GM19193 (cell line): ENCODE measurements around the gene ZCCHC7.

Experiments used
- POLR2A ChIP-seq: IDR thresholded peaks from 4 replicates; pipeline ENCODE4 v1.6.1; 2011; ENCODE audit not compliant: insufficient read depth, insufficient read length; ENCODE audit errors: extremely low read depth

Gene ZCCHC7

DNA sequence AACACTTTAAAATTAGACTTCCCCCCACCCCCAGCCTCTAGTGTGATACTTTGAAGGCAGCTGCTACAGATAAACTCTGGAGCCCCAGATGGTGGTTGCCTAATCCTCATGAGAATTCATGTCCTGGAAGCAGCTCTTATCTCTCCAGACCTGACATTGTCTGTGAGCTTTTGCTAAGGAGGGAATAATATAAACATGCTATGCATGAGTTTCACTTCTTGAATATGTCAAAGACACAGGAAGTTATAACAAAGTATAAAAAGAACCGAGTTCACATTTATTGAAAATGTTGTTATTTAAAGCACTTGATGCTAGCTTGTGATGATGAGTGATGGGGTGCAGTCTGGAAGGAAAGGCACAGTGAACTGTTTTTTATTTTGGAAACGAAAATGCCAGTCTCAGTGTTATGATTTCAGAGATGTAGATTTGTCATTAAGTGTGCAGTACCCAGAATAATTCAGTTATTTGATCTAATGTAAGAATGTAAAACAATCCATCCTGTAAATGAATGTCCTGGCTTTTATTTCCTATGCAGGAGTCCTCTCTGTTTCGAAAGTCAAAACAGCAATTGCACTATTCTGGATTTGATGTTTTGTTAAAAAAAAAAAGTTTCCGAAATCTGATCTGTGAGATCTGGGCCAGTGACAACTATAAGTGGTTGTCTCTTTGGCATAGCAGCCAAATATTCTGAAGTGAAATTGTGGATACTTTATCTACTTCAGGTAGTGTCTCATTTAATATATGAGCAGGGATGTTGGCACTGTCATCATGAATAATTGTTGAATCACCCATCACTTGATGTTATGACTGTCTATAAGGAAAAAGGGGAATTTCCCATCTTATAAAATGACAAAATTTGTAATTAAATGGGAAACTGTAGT lies 77.0 kb downstream of the ZCCHC7 start:
- TF ChIP-seq POLR2A = no peak

DNA sequence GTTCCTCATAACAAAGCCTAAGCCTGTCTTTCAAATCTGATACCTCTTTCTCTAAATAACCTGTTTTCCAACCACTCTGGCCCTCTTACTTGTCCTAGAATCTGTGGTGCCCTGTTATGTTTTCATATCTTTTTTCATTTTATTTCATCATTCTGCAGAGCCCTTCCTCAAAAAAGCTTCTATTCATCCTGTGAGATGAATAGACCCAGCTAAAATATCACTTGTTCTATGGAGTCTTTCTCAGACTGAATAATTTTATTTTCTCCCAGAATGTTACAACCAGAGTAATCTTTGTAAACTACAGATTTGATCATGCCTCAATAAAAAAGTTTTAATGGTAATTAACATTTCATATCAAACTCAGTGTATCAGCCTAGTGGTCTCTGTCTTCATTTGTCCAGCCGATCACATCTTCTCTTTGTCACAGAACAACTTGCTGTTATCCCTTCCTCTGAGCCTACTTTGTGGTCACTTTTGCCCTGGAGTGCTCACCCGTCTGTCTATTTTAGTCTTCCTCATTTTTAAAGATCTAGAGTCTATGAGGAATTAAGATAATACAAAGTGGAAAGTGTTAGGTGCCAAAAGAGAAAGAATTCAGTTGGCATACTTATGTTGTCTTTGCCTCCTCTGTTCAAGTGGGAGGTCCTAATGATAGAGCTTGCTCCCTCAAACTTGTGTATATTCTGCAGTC lies 77.8 kb downstream of the ZCCHC7 start:
- TF ChIP-seq POLR2A = no peak

DNA sequence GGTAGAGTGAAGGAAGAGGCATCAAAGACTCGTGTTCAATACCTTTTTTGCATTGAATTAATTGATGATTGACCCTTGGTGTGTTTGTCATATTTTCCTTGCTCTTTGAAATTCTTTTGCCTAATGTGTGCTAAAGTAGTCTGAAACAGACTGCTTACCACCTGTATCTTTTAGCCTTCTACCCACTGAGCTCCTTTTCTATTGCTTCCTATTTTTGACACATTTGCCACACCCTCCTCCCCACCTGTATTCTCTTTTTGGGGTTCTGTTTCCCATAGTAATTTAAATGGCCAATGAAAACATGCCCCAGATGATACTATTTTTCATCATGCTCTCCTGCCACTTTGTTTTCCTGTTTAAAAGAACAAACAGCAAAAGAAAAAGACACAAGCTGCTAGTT lies 78.5 kb downstream of the ZCCHC7 start:
- no peak for TF ChIP-seq POLR2A

DNA sequence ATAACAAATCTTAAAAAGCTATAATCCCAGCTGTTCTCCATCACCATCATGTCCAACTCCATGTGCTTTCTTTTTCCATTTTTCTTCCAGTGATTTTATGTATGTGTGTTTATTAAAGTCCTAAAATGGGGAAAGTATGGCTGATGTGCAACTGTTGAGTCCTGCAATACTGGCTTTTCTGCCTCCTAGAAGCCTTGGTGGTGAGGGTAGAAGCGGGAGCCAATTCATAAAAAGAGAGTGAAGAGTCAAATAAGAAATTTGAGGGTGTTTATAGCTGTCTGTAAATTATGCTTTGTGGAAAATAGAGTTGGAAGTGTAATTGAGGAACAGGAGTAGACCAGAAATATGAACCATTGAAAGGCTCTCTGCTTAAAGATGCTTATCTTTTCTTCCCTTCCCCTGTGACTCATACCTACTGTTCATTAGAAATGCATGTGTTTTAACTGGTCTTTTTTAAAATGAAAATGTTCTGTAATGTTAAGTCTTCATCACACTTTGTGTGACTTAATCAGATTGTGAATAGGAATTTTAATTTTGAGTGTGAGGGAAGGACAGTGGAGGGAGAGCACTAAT lies 80.1 kb downstream of the ZCCHC7 start:
- TF ChIP-seq POLR2A = no peak

DNA sequence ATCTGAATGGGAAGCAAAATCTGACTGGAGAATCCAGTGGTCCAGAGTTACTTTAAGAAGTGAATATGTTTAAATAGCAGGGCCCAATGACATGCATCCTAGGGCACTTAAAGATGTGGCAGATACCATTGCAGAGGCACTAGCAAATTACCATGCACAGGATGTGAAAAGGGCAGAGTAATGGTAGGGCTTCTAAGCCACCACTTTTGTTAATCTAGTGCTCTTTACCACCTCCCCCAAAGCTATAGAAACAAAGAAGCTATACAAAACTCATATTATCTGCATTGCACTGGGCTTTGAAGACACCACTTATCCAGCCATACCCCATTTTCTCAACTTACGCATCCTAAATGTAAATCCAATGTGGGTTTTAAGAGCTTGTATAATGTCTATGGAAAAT lies 81.2 kb downstream of the ZCCHC7 start:
- TF ChIP-seq POLR2A = no peak

DNA sequence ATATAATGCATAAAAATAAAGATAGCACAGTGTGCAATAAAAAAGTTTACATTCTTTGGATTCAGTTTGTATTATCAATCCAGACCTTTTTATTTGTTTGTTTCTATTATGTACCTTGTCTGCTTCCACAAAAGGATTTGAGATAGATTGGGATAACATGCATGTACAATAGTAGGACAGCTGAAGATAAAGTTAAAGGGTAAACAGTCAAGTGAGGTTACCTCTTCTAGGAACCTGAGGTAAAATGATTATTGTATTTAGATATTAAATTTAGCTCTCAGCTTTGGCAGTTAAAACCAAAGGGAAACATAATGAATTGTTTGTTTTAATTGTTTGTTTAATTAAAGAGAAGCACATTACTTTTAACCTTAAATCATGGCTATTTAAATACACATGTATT lies 81.7 kb downstream of the ZCCHC7 start:
- no peak for TF ChIP-seq POLR2A

DNA sequence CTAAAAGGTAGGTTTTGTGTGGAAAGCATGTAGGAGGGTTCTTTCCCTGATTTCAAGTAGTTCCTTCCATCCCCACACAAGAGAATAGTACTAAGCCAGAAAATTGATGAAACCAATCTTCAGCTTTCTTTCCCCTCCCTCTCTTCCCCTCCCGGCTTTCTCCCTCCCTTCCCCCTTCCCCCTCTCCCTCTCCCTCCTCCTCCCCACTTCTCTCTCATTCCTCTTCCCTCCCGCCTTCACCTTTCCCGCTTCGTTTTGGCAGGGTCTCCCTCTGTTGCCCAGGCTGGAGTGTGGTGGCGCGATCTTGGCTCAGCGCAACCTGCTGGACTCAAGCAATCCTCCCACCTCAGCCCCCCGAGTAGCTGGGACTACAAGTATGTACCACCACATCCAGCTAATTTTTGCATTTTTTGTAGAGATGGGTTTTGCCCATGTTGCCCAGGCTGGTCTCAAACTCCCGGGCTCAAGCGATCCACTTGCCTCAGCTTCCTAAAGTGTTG lies 85.8 kb downstream of the ZCCHC7 start:
- TF ChIP-seq POLR2A = no peak

DNA sequence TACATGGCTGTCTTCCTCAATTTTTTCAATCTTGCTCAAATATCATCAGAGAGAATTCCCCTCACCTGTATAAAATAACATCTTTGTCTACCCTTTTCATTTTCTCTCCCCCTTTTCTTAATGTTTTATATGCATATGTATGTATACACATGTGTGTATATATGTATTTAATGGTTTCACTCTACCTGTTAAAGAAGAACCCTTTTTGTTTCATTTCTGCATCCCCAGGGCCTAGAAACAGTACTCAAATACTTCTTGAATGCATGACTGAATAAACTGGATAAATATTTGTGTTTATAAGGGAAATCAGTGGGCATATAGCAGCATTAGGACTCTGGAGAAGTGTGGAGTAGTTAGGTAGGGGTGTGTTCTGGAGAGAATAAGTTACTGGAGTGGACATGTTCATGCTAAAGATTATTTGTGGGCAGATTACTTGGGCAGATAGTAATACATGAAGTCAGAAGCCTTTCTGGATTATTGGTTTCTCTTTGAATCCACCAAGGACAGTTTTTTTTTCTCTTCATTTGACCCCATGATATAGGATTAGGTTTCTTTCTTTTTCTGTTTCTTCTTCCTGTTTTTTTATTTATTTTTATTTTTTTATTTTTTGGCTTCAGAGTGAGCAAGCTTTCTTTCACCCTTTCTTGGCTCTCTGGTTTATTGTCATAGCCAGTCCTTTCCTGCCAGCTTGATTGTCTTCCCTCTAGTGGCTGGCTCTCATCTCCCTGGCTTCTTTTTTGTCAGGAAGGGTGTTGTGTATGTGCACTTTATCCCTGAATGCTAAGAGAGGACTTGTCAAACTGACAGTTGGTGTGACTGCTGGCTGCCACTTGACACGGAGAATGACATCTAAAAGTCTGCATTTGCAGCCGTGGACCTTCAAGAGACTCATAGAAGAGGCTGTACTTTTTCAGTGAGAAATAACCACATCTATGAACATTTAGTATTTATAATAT lies 89.3 kb downstream of the ZCCHC7 start:
- no peak for TF ChIP-seq POLR2A

DNA sequence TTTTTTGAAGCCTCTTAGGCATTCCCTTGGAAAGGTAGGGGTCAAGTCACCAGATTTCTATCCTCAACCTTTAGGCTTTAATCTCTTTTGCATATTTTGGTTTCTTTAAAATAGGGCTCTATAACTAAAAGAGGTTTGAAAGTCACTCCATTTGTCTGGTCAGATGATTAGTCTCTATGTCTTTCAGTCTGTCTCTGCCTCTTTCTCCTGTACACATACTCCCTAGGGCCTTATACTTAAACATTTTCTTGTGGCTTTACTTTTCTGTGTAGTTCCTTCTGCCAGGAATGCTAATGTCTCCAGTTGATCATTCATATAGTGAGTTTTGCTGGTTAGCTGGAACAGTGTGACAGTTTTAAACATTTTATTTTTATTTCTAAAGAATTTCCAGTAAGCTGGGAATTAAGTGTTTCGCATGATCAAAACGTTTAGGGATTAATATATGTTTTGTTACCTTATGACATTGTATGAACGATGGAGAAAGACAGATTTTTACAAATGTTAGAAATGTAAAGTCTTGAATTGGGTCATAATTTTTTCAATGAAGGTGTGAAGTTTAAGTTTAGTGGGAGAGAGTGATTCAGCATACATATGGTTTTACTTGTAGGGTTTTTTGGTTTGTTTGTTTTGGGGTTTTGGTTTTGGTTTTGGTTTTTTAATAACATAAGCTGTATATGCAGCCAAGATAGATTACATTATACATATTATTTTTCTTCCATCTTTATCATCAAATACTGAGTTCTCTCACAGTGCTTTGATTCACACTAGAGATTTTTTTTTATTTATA lies 90.6 kb downstream of the ZCCHC7 start:
- TF ChIP-seq POLR2A = no peak

DNA sequence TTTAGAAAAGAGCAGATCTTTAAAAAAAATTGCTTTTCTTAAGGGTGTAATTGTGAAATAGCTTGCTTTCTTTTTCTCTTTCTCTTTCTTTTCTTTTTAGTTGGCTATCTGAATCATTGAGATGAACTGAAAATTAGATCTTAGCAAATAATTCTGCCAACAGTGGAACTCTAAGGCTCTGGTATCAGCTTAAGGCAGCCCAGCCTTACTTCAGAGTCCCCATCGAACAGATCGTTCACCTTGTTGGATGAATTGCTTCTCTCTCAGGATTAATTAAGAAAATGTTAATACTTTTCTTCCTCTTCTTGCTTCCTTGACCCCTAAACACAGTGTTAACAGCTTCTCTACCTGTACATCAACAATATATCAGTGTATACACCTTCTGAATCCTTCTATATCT lies 92.1 kb downstream of the ZCCHC7 start:
- TF ChIP-seq POLR2A = no peak

DNA sequence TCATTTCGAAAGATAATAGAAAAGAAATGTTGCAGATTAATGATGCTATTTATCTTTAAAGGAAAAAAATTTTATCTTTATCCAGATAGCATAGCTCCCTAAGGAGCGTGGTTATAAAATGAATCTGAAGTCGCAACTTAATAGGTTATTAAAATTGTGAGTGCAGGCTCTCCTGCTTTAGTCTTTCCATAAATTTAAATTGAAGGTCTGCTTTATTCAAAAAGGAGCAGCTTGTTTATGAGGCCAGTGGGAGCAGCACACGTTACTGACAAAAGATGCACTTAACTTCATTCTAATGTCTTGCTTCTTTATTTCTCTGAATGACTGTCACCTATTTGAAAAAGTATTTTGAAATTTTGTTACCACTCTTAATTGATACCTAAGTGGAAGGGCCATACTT lies 95.0 kb downstream of the ZCCHC7 start:
- no peak for TF ChIP-seq POLR2A

DNA sequence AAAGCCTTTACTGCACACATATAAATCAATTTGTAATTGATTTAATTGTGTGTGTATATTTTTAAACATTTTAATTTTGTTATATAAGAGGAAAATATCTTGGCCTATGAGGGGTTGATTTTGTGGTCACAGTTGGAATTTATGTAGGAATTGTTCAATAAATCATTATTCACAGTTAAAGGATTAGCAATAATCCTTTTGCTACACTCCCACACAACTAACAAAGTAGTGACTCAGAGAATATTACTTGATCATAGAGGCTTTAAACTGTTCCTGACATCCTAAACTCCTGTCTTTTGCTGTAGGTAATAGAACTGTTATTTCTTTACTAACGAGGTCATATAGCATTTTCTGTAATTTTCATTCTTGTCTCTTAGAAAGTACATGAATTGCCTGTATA lies 95.5 kb downstream of the ZCCHC7 start:
- TF ChIP-seq POLR2A = no peak

DNA sequence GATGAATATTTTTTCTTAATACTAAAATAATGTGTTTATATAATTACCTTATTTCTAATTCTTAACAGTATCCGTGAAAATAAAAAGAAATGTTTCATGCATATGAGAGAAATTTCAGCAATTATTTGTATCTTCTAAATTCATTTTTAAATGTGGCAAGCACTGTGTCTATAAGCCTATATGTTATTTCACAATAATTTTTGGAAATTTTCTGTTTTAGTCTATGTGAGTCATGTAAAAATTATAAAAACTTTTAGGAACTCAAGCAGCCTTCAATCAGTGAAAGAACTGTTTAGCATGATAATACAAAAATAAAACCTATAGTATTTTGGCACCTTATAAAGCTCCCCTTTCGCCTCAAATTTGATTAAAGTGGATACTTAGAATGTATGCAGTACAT lies 96.8 kb downstream of the ZCCHC7 start:
- TF ChIP-seq POLR2A = no peak

DNA sequence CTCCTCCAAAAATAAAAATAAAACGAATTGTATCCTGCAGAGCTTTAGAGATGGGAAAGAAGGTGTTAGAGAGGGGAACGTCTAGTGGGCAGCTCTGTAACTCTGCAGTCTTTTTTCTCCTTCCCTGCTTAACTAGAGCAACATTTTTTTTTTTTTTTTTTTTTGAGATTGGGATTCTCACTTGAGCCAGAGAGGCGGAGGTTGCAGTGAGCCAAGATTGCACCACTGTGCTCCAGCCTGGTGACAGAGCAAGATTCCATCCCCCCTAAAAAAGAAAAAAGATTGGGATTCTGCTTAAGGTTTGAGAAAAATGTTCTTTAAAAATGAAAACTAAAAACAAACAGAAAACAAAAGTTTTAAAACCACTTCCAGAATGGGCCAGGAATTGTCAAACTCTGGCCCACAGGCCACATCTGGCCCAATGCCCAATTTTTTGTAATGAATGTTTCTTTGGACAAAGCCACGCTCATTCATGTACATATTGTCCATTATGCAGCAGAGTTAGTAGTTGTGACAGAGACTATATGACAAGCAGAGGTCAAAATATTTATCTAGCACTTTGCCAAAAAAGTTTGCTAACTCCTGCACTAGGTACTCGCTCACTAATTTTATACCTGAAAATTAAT lies 98.5 kb downstream of the ZCCHC7 start:
- TF ChIP-seq POLR2A = no peak

DNA sequence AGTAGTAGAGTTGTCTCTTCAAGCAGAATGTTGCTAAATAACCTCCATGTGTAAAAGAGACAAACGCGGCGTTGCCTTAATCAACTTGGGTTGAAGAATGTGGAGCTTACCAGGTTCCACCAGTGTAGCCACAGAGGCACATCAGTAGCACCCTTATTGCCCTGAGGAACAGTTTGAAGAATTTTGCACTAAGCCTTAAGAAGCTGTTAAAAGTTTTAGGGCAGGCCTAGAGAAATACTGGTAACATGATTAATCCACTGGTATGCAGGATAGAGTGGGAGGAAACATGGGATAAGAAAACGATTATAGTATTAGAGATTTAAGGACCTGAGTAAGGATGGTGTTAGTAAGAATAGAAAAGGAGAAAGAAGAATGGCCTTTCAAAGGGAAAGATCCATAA lies 100.6 kb downstream of the ZCCHC7 start:
- TF ChIP-seq POLR2A = no peak
